Stimulated activated CD4-positive, alpha-beta T cell treated with anti-CD3 and anti-CD28 coated beads, Interleukin-12 subunit alpha, Interleukin-12 subunit beta, amount 100 ng/mL, for 24 hours (primary cell): ENCODE results near the gene CYP2R1.

ENCODE experiments used
- DNase-seq, 2 experiments: peaks; one replicate each; pipeline ENCODE4 v3.0.0-alpha.2; 2020; ENCODE audit warnings: low read depth in 2 of 2

The CYP2R1 gene

GRCh38 chr11:14892036-14892556 lies at the start of gene CYP2R1:
TSS of gene CYP2R1 (minus strand) at chr11:14892231. CDS start at chr11:14892205, 26 bp downstream.
- peak; percentile 77 to 82 for DNase-seq

- DNase-seq, result no peak
Measured at GRCh38 chr11:14938936-14939335, 46.9 kb upstream of the CYP2R1 start.

- DNase-seq, result no peak
Measured at GRCh38 chr11:14934641-14935351, 42.8 kb upstream of the CYP2R1 start.

GRCh38 chr11:14932447-14932846 lies 40.4 kb upstream of the CYP2R1 start:
- no peak for DNase-seq

GRCh38 chr11:14930369-14930768 lies 38.3 kb upstream of the CYP2R1 start:
- DNase-seq, result no peak

- DNase-seq, result no peak
Measured at GRCh38 chr11:14927146-14927545, 35.1 kb upstream of the CYP2R1 start.

GRCh38 chr11:14924318-14924717 lies 32.3 kb upstream of the CYP2R1 start:
- DNase-seq, result no peak

- DNase-seq, result no peak
Measured at GRCh38 chr11:14916403-14916802, 24.4 kb upstream of the CYP2R1 start.

GRCh38 chr11:14914536-14914935 lies 22.5 kb upstream of the CYP2R1 start:
- DNase-seq, result no peak

- peak in 1 of 2 experiments; percentile 15 for DNase-seq
Measured at GRCh38 chr11:14908214-14908880, 16.3 kb upstream of the CYP2R1 start.

GRCh38 chr11:14907411-14908213 lies 15.6 kb upstream of the CYP2R1 start:
- peak; percentile 71 to 87 for DNase-seq

- no peak for DNase-seq
Measured at GRCh38 chr11:14906993-14907392, 15.0 kb upstream of the CYP2R1 start.

GRCh38 chr11:14906578-14906977 lies 14.5 kb upstream of the CYP2R1 start:
- no peak for DNase-seq

- peak; percentile 37 to 48 for DNase-seq
Measured at GRCh38 chr11:14905104-14906033, 13.3 kb upstream of the CYP2R1 start.

- peak; percentile 65 to 82 for DNase-seq
Measured at GRCh38 chr11:14904745-14905103, 12.7 kb upstream of the CYP2R1 start.

GRCh38 chr11:14902650-14903350 lies 10.8 kb upstream of the CYP2R1 start:
- no peak for DNase-seq

- no peak for DNase-seq
Measured at GRCh38 chr11:14898906-14899305, 6.9 kb upstream of the CYP2R1 start.

GRCh38 chr11:14898355-14898754 lies 6.3 kb upstream of the CYP2R1 start:
- no peak for DNase-seq

- peak in 1 of 2 experiments; percentile 7 for DNase-seq
Measured at GRCh38 chr11:14894657-14895598, 2.9 kb upstream of the CYP2R1 start.
